ENCODE data around the gene GLOD4.
"Not testable (repeated sequence)": the region's sequence is repeated elsewhere in the genome, so short reads cannot be mapped to it uniquely, and the experiment has no call there.

The GLOD4 gene
- total RNA-seq: 38.5 to 58.7 (median 50.0) reads per million in 3 donors

GRCh38 chr17:781805-782731 is at the start of gene GLOD4, which contains the start of gene MRM3:
Gene GLOD4, minus strand, starts transcription at chr17:782280. Its CDS starts 25 bp downstream, at chr17:782255.
Gene MRM3, plus strand, starts transcription at chr17:782353. Its CDS starts 26 bp downstream, at chr17:782379.
- H3K27ac ChIP-seq (ENCODE audit: insufficient read depth, low read length, poor library complexity, severe bottlenecking): peak within 1 kb of the TSS; percentile 88
- H3K4me3 ChIP-seq (ENCODE audit: insufficient read depth, low read depth, low read length, poor library complexity, severe bottlenecking): peak within 1 kb of the TSS; percentile 93
- peaks cover 6% of the 10 kb centered on the region for H3K4me1 ChIP-seq (ENCODE audit: control insufficient read depth, insufficient read depth, low read length, poor library complexity, severe bottlenecking)
- H3K27me3 ChIP-seq (replicated peaks; ENCODE audit: control insufficient read depth, insufficient read depth, low read length, poor library complexity, severe bottlenecking): no peaks in the 10 kb centered on the region
- peak; percentile 87 to 91 (median 91) for DNase-seq
- H3K9me3 ChIP-seq (ENCODE audit: control insufficient read depth, low read length): no peaks in the 10 kb centered on the region
- peaks cover 23% of the 10 kb centered on the region for H3K36me3 ChIP-seq (ENCODE audit: control insufficient read depth, insufficient read depth, low read length)

GRCh38 chr17:830950-831349 is 48.9 kb upstream of the GLOD4 start:
- no peaks in the 10 kb centered on the region for H3K36me3 ChIP-seq (ENCODE audit: control insufficient read depth, insufficient read depth, low read length)
- H3K27ac ChIP-seq (ENCODE audit: insufficient read depth, low read length, poor library complexity, severe bottlenecking): no peak overlapping the region
- H3K27me3 ChIP-seq (replicated peaks; ENCODE audit: control insufficient read depth, insufficient read depth, low read length, poor library complexity, severe bottlenecking): no peaks in the 10 kb centered on the region
- no peak overlapping the region for H3K4me3 ChIP-seq (ENCODE audit: insufficient read depth, low read depth, low read length, poor library complexity, severe bottlenecking)
- no peak for DNase-seq
- H3K4me1 ChIP-seq (ENCODE audit: control insufficient read depth, insufficient read depth, low read length, poor library complexity, severe bottlenecking): no peaks in the 10 kb centered on the region
- H3K9me3 ChIP-seq (ENCODE audit: control insufficient read depth, low read length): no peaks in the 10 kb centered on the region

GRCh38 chr17:830381-830780 is 48.3 kb upstream of the GLOD4 start:
- Histone ChIP-seq H3K27me3 (replicated peaks; ENCODE audit: control insufficient read depth, insufficient read depth, low read length, poor library complexity, severe bottlenecking) (no peaks in the 10 kb centered on the region), H3K27ac (ENCODE audit: insufficient read depth, low read length, poor library complexity, severe bottlenecking) (no peak overlapping the region), H3K4me3 (ENCODE audit: insufficient read depth, low read depth, low read length, poor library complexity, severe bottlenecking) (no peak overlapping the region), H3K9me3 (ENCODE audit: control insufficient read depth, low read length) (no peaks in the 10 kb centered on the region), H3K36me3 (ENCODE audit: control insufficient read depth, insufficient read depth, low read length) (no peaks in the 10 kb centered on the region), H3K4me1 (ENCODE audit: control insufficient read depth, insufficient read depth, low read length, poor library complexity, severe bottlenecking) (no peaks in the 10 kb centered on the region)
- no peak for DNase-seq

- H3K4me3 ChIP-seq (ENCODE audit: insufficient read depth, low read depth, low read length, poor library complexity, severe bottlenecking); H3K9me3 ChIP-seq (ENCODE audit: control insufficient read depth, low read length); H3K27me3 ChIP-seq (replicated peaks; ENCODE audit: control insufficient read depth, insufficient read depth, low read length, poor library complexity, severe bottlenecking); H3K36me3 ChIP-seq (ENCODE audit: control insufficient read depth, insufficient read depth, low read length); H3K4me1 ChIP-seq (ENCODE audit: control insufficient read depth, insufficient read depth, low read length, poor library complexity, severe bottlenecking); DNase-seq; H3K27ac ChIP-seq (ENCODE audit: insufficient read depth, low read length, poor library complexity, severe bottlenecking): not testable (repeated sequence)
Measured at GRCh38 chr17:829614-830013, 47.5 kb upstream of the GLOD4 start.

- H3K27ac ChIP-seq (ENCODE audit: insufficient read depth, low read length, poor library complexity, severe bottlenecking): no peak overlapping the region
Measured at GRCh38 chr17:828761-829160, 46.7 kb upstream of the GLOD4 start.

GRCh38 chr17:826778-827177 is 44.7 kb upstream of the GLOD4 start:
- Histone ChIP-seq H3K27me3 (replicated peaks; ENCODE audit: control insufficient read depth, insufficient read depth, low read length, poor library complexity, severe bottlenecking) (no peaks in the 10 kb centered on the region), H3K36me3 (ENCODE audit: control insufficient read depth, insufficient read depth, low read length) (no peaks in the 10 kb centered on the region), H3K27ac (ENCODE audit: insufficient read depth, low read length, poor library complexity, severe bottlenecking) (no peak overlapping the region), H3K4me3 (ENCODE audit: insufficient read depth, low read depth, low read length, poor library complexity, severe bottlenecking) (no peak overlapping the region), H3K4me1 (ENCODE audit: control insufficient read depth, insufficient read depth, low read length, poor library complexity, severe bottlenecking) (no peaks in the 10 kb centered on the region), H3K9me3 (ENCODE audit: control insufficient read depth, low read length) (no peaks in the 10 kb centered on the region)
- no peak for DNase-seq

More at GRCh38 chr17:828761-829160, 46.7 kb upstream of the GLOD4 start:
- DNase-seq: no peak
- no peak overlapping the region for H3K4me3 ChIP-seq (ENCODE audit: insufficient read depth, low read depth, low read length, poor library complexity, severe bottlenecking)
- H3K27me3 ChIP-seq (replicated peaks; ENCODE audit: control insufficient read depth, insufficient read depth, low read length, poor library complexity, severe bottlenecking): no peaks in the 10 kb centered on the region
- no peaks in the 10 kb centered on the region for H3K4me1 ChIP-seq (ENCODE audit: control insufficient read depth, insufficient read depth, low read length, poor library complexity, severe bottlenecking)
- H3K9me3 ChIP-seq (ENCODE audit: control insufficient read depth, low read length): no peaks in the 10 kb centered on the region
- no peaks in the 10 kb centered on the region for H3K36me3 ChIP-seq (ENCODE audit: control insufficient read depth, insufficient read depth, low read length)

GRCh38 chr17:825216-825615 is 43.1 kb upstream of the GLOD4 start:
- H3K4me1 ChIP-seq (ENCODE audit: control insufficient read depth, insufficient read depth, low read length, poor library complexity, severe bottlenecking): no peaks in the 10 kb centered on the region
- no peak overlapping the region for H3K4me3 ChIP-seq (ENCODE audit: insufficient read depth, low read depth, low read length, poor library complexity, severe bottlenecking)
- no peak overlapping the region for H3K27ac ChIP-seq (ENCODE audit: insufficient read depth, low read length, poor library complexity, severe bottlenecking)
- no peaks in the 10 kb centered on the region for H3K27me3 ChIP-seq (replicated peaks; ENCODE audit: control insufficient read depth, insufficient read depth, low read length, poor library complexity, severe bottlenecking)
- no peaks in the 10 kb centered on the region for H3K9me3 ChIP-seq (ENCODE audit: control insufficient read depth, low read length)
- no peak for DNase-seq
- H3K36me3 ChIP-seq (ENCODE audit: control insufficient read depth, insufficient read depth, low read length): no peaks in the 10 kb centered on the region

GRCh38 chr17:824378-824777 is 42.3 kb upstream of the GLOD4 start:
- Histone ChIP-seq H3K4me3 (ENCODE audit: insufficient read depth, low read depth, low read length, poor library complexity, severe bottlenecking) (no peak overlapping the region), H3K36me3 (ENCODE audit: control insufficient read depth, insufficient read depth, low read length) (no peaks in the 10 kb centered on the region), H3K27ac (ENCODE audit: insufficient read depth, low read length, poor library complexity, severe bottlenecking) (no peak overlapping the region), H3K27me3 (replicated peaks; ENCODE audit: control insufficient read depth, insufficient read depth, low read length, poor library complexity, severe bottlenecking) (no peaks in the 10 kb centered on the region), H3K9me3 (ENCODE audit: control insufficient read depth, low read length) (no peaks in the 10 kb centered on the region), H3K4me1 (ENCODE audit: control insufficient read depth, insufficient read depth, low read length, poor library complexity, severe bottlenecking) (no peaks in the 10 kb centered on the region)
- no peak for DNase-seq

GRCh38 chr17:823501-823902 is 41.4 kb upstream of the GLOD4 start:
- no peaks in the 10 kb centered on the region for H3K4me1 ChIP-seq (ENCODE audit: control insufficient read depth, insufficient read depth, low read length, poor library complexity, severe bottlenecking)
- H3K27me3 ChIP-seq (replicated peaks; ENCODE audit: control insufficient read depth, insufficient read depth, low read length, poor library complexity, severe bottlenecking): no peaks in the 10 kb centered on the region
- H3K4me3 ChIP-seq (ENCODE audit: insufficient read depth, low read depth, low read length, poor library complexity, severe bottlenecking): no peak overlapping the region
- DNase-seq: no peak
- H3K36me3 ChIP-seq (ENCODE audit: control insufficient read depth, insufficient read depth, low read length): no peaks in the 10 kb centered on the region
- H3K27ac ChIP-seq (ENCODE audit: insufficient read depth, low read length, poor library complexity, severe bottlenecking): no peak overlapping the region
- H3K9me3 ChIP-seq (ENCODE audit: control insufficient read depth, low read length): no peaks in the 10 kb centered on the region

- Histone ChIP-seq H3K27ac (ENCODE audit: insufficient read depth, low read length, poor library complexity, severe bottlenecking) (no peak overlapping the region), H3K27me3 (replicated peaks; ENCODE audit: control insufficient read depth, insufficient read depth, low read length, poor library complexity, severe bottlenecking) (no peaks in the 10 kb centered on the region), H3K36me3 (ENCODE audit: control insufficient read depth, insufficient read depth, low read length) (no peaks in the 10 kb centered on the region), H3K4me1 (ENCODE audit: control insufficient read depth, insufficient read depth, low read length, poor library complexity, severe bottlenecking) (no peaks in the 10 kb centered on the region), H3K4me3 (ENCODE audit: insufficient read depth, low read depth, low read length, poor library complexity, severe bottlenecking) (no peak overlapping the region), H3K9me3 (ENCODE audit: control insufficient read depth, low read length) (no peaks in the 10 kb centered on the region)
- DNase-seq: no peak
Measured at GRCh38 chr17:819251-819650, 37.2 kb upstream of the GLOD4 start.
